GM23338 (cell line): Measurements from ENCODE around the gene TCP11. TPM values are rescaled to one million over a fixed set of nuclear protein-coding genes. Genes with fewer than 3 reads are reported as not detected.
A peak's percentile ranks its signal among the peaks of the same experiment; 100 is the strongest.

Experiments used
- ATAC-seq: fragments of 200-7000 bp; cut with Tn5 transposase; 3 replicates; pipeline ENCODE4 v1.9.1; 2020
- DNase-seq: peaks from one replicate; pipeline ENCODE4 v3.0.0-alpha.2; 2015; ENCODE audit warnings: low spot score
- H2AFZ ChIP-seq: fragments of 200-600 bp; sonication (generic); 2 replicates; pipeline ENCODE4 v1.8.0; 2016; ENCODE audit warnings: antibody characterized with exemption, mild to moderate bottlenecking, moderate library complexity
- H3F3A ChIP-seq: fragments of 200-600 bp; sonication (generic); replicated peaks from 2 replicates; pipeline ENCODE4 v1.8.0; 2017; ENCODE audit warnings: antibody characterized with exemption, mixed run types, low read depth
- H3K27ac ChIP-seq: fragments of 200-600 bp; sonication (generic); 2 replicates; pipeline ENCODE4 v1.6.1; 2016; ENCODE audit warnings: low read depth
- H3K27me3 ChIP-seq: fragments of 200-600 bp; sonication (generic); 2 replicates; pipeline ENCODE4 v1.8.0; 2016; ENCODE audit warnings: mild to moderate bottlenecking, mixed run types, moderate library complexity; ENCODE audit not compliant: insufficient read depth
- H3K36me3 ChIP-seq: fragments of 200-600 bp; sonication (generic); 2 replicates; pipeline ENCODE4 v1.8.0; 2016; ENCODE audit warnings: mild to moderate bottlenecking; ENCODE audit not compliant: insufficient read depth
- H3K4me1 ChIP-seq: fragments of 200-600 bp; sonication (generic); 2 replicates; pipeline ENCODE4 v1.8.0; 2016; ENCODE audit warnings: mild to moderate bottlenecking, moderate library complexity; ENCODE audit not compliant: insufficient read depth
- H3K4me2 ChIP-seq: fragments of 200-600 bp; sonication (generic); 2 replicates; pipeline ENCODE4 v1.7.1; 2017; ENCODE audit warnings: mixed run types
- H3K4me3 ChIP-seq: fragments of 200-600 bp; sonication (generic); 2 replicates; pipeline ENCODE4 v1.6.1; 2016; ENCODE audit warnings: mixed run types
- H3K79me2 ChIP-seq: fragments of 200-600 bp; sonication (generic); replicated peaks from 2 replicates; pipeline ENCODE4 v1.8.0; 2017; ENCODE audit warnings: mild to moderate bottlenecking; ENCODE audit not compliant: insufficient read depth
- H3K9me2 ChIP-seq: fragments of 200-600 bp; sonication (generic); 2 replicates; pipeline ENCODE4 v1.8.0; 2017; ENCODE audit not compliant: insufficient read depth
- H4K20me1 ChIP-seq: fragments of 200-600 bp; sonication (generic); replicated peaks from 2 replicates; pipeline ENCODE4 v1.8.0; 2017; ENCODE audit warnings: mild to moderate bottlenecking; ENCODE audit not compliant: insufficient read depth
- H3K27ac Mint-ChIP-seq: 2 replicates; pipeline ENCODE4 v1.8.0; 2020; ENCODE audit warnings: inconsistent platforms, mild to moderate bottlenecking, moderate library complexity, mixed read lengths
- H3K27me3 Mint-ChIP-seq: 3 replicates; pipeline ENCODE4 v1.8.0; 2022; ENCODE audit warnings: low read depth, mild to moderate bottlenecking, moderate library complexity, mixed read lengths, inconsistent platforms; ENCODE audit not compliant: insufficient read depth, poor library complexity
- H3K36me3 Mint-ChIP-seq: 3 replicates; pipeline ENCODE4 v1.8.0; 2021; ENCODE audit warnings: low read depth, mild to moderate bottlenecking, inconsistent platforms, moderate library complexity, mixed read lengths
- H3K4me1 Mint-ChIP-seq: 3 replicates; pipeline ENCODE4 v1.8.0; 2020; ENCODE audit warnings: mild to moderate bottlenecking, inconsistent platforms, mixed read lengths
- H3K4me3 Mint-ChIP-seq: 3 replicates; pipeline ENCODE4 v1.8.0; 2021; ENCODE audit warnings: moderate library complexity, mild to moderate bottlenecking, inconsistent platforms, mixed read lengths
- H3K9me3 Mint-ChIP-seq: 3 replicates; pipeline ENCODE4 v1.8.0; 2020; ENCODE audit warnings: moderate library complexity, mild to moderate bottlenecking, inconsistent platforms, mixed read lengths
- CREB1 ChIP-seq: fragments of 250-450 bp; sonication (Bioruptor Pico); IDR thresholded peaks from 2 replicates; pipeline ENCODE4 v1.5.0; 2020; ENCODE audit warnings: low read depth, mild to moderate bottlenecking, moderate library complexity
- EZH2 ChIP-seq: fragments of 200-600 bp; sonication (generic); IDR thresholded peaks from one replicate; pipeline ENCODE4 v1.8.0; 2017; ENCODE audit warnings: antibody characterized with exemption, mild to moderate bottlenecking, low read depth; ENCODE audit not compliant: unreplicated experiment
- JUNB ChIP-seq: IDR thresholded peaks from one replicate; pipeline ENCODE4 v1.6.1; 2016; ENCODE audit warnings: antibody characterized with exemption; ENCODE audit not compliant: unreplicated experiment
- NANOG ChIP-seq: IDR thresholded peaks from 2 replicates; pipeline ENCODE4 v1.6.1; 2016; ENCODE audit warnings: antibody characterized with exemption, borderline replicate concordance
- POLR2AphosphoS5 ChIP-seq: IDR thresholded peaks from 2 replicates; pipeline ENCODE4 v1.6.1; 2016; ENCODE audit warnings: antibody characterized with exemption, low read depth
- ZNF114 ChIP-seq: fragments of 250-450 bp; sonication (Bioruptor Pico); IDR thresholded peaks from 2 replicates; pipeline ENCODE4 v1.5.0; 2020; ENCODE audit warnings: mild to moderate bottlenecking, moderate library complexity
- ZNF331 ChIP-seq: fragments of 250-450 bp; sonication (Bioruptor Pico); IDR thresholded peaks from 2 replicates; pipeline ENCODE4 v1.5.0; 2020; ENCODE audit warnings: low read depth, mild to moderate bottlenecking, moderate library complexity
- polyA plus RNA-seq: library from polyadenylated mRNA; unstranded; fragments of >200 nt; fragmentation: Nextera tagmentation; extraction: Ambion mirVana; gene quantifications from 2 replicates; pipeline ENCODE4 v1.2.1, GENCODE V29; 2016
- total RNA-seq: library from RNA; depleted of rRNA; stranded (reverse); fragments of >200 nt; shearing (Covaris generic); gene quantifications from 2 replicates; pipeline ENCODE4 v1.2.3, GENCODE V29; 2014
- TF ChIP-seq, protein P1 (sequence below), 2 experiments: fragments of 200-600 bp in 1 of 2; sonication (generic) in 1 of 2; conservative IDR thresholded peaks; 2 replicates each; pipeline versions ENCODE4 v1.5.1 to v1.6.1; 2016 to 2017; ENCODE audit warnings: antibody characterized with exemption in 2 of 2, low read depth in 2 of 2, mild to moderate bottlenecking in 2 of 2, moderate library complexity in 1 of 2
- TF ChIP-seq, protein P2 (sequence below): IDR thresholded peaks from 2 replicates; pipeline ENCODE4 v1.6.1; 2016; ENCODE audit warnings: antibody characterized with exemption
- TF ChIP-seq, protein P3 (sequence below): IDR thresholded peaks from one replicate; pipeline ENCODE4 v1.6.1; 2018; ENCODE audit warnings: antibody characterized with exemption; ENCODE audit not compliant: unreplicated experiment

TCP11 gene
- total and polyA plus RNA-seq, 2 experiments from 2014 or later, result not detected

DNA sequence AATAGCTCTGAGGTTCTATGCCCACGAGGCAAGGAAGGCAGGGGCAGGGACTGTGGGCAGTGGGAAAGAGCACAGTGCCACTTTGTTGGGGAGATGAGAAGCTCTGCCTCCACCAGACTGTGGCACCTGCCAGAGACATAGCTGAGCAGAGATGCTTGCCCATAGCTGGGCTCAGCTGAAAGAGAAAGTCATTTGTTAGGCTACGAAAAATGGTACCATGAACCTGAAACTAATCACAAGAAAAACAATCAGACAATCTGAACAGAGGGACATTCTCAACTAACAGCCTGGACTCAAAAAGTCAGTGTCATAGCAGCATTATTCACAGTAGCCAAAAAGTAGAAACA, 32.9 kb upstream of the TCP11 start (continued):
- TF ChIP-seq, protein P1, sequence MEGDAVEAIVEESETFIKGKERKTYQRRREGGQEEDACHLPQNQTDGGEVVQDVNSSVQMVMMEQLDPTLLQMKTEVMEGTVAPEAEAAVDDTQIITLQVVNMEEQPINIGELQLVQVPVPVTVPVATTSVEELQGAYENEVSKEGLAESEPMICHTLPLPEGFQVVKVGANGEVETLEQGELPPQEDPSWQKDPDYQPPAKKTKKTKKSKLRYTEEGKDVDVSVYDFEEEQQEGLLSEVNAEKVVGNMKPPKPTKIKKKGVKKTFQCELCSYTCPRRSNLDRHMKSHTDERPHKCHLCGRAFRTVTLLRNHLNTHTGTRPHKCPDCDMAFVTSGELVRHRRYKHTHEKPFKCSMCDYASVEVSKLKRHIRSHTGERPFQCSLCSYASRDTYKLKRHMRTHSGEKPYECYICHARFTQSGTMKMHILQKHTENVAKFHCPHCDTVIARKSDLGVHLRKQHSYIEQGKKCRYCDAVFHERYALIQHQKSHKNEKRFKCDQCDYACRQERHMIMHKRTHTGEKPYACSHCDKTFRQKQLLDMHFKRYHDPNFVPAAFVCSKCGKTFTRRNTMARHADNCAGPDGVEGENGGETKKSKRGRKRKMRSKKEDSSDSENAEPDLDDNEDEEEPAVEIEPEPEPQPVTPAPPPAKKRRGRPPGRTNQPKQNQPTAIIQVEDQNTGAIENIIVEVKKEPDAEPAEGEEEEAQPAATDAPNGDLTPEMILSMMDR (conservative IDR thresholded peaks at IDR 0.05; ENCODE audit: low read depth in 2 of 2), result no peak

DNA sequence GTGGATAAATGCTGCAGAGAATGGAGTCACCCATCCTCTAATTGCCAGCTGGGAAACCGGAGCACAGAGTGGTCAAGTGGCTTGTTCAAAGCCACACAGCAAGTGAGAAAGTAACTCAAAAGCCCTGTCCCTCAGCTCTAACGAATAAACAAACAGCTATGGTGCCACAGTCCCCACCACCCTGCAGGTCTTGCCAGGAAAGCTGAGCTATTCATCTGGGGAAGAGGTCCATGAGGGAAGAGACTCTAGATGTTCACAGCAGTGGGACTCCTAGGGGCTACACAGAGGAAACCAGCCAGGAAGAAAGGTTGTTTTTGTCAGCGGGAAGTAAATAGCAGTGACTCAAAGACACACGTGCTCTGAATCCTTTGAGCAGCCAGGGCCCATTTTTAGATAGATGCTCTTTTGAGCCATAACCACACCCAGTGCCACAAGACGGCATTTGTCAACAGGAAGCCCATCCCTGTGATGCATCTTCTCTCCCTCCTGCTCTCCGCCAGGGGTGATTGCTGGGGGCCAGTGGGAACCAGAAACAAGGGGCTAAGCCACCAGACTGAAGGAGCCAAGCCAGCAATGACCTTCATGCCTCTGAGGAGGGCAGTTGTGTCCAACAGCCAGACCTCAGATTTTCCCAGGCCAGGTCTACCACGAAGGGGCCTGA, 32.4 kb upstream of the TCP11 start:
- Histone ChIP-seq H2AFZ (no peak overlapping the region), H3K27ac (no peak overlapping the region), H3K27me3 (no peaks in the 10 kb centered on the region), H3K4me1 (no peaks in the 10 kb centered on the region), H3F3A (no peaks in the 10 kb centered on the region), H4K20me1 (no peaks in the 10 kb centered on the region; the same call in 1 of the 2 replicates), H3K9me2 (no peaks in the 10 kb centered on the region), H3K79me2 (no peaks in the 10 kb centered on the region), H3K4me3 (no peak overlapping the region), H3K36me3 (no peaks in the 10 kb centered on the region), H3K4me2 (no peak overlapping the region)
- DNase-seq, result no peak
- peak; percentile 40; the same call in 1 of the 3 replicates for ATAC-seq
- H3K9me3 Mint-ChIP-seq, result peaks cover 4% of the 10 kb centered on the region; the same call in 2 of the 3 replicates
- peaks cover 5% of the 10 kb centered on the region; the same call in 2 of the 3 replicates for H3K4me1 Mint-ChIP-seq
- H3K27ac Mint-ChIP-seq, result no peak overlapping the region
- H3K36me3 Mint-ChIP-seq, result peaks cover 2% of the 10 kb centered on the region; the same call in 2 of the 3 replicates
- peaks cover 10% of the 10 kb centered on the region for H3K27me3 Mint-ChIP-seq
- H3K4me3 Mint-ChIP-seq, result no peak overlapping the region
- TF ChIP-seq ZNF114, result no peak
- TF ChIP-seq, protein P2, sequence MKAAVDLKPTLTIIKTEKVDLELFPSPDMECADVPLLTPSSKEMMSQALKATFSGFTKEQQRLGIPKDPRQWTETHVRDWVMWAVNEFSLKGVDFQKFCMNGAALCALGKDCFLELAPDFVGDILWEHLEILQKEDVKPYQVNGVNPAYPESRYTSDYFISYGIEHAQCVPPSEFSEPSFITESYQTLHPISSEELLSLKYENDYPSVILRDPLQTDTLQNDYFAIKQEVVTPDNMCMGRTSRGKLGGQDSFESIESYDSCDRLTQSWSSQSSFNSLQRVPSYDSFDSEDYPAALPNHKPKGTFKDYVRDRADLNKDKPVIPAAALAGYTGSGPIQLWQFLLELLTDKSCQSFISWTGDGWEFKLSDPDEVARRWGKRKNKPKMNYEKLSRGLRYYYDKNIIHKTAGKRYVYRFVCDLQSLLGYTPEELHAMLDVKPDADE, result no peak
- no peak for TF ChIP-seq ZNF331
- TF ChIP-seq, protein P3, sequence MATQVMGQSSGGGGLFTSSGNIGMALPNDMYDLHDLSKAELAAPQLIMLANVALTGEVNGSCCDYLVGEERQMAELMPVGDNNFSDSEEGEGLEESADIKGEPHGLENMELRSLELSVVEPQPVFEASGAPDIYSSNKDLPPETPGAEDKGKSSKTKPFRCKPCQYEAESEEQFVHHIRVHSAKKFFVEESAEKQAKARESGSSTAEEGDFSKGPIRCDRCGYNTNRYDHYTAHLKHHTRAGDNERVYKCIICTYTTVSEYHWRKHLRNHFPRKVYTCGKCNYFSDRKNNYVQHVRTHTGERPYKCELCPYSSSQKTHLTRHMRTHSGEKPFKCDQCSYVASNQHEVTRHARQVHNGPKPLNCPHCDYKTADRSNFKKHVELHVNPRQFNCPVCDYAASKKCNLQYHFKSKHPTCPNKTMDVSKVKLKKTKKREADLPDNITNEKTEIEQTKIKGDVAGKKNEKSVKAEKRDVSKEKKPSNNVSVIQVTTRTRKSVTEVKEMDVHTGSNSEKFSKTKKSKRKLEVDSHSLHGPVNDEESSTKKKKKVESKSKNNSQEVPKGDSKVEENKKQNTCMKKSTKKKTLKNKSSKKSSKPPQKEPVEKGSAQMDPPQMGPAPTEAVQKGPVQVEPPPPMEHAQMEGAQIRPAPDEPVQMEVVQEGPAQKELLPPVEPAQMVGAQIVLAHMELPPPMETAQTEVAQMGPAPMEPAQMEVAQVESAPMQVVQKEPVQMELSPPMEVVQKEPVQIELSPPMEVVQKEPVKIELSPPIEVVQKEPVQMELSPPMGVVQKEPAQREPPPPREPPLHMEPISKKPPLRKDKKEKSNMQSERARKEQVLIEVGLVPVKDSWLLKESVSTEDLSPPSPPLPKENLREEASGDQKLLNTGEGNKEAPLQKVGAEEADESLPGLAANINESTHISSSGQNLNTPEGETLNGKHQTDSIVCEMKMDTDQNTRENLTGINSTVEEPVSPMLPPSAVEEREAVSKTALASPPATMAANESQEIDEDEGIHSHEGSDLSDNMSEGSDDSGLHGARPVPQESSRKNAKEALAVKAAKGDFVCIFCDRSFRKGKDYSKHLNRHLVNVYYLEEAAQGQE, result no peak
- no peak for TF ChIP-seq JUNB
- TF ChIP-seq CREB1 (CRISPR knock-in tag), result no peak
- TF ChIP-seq, protein P1 (conservative IDR thresholded peaks at IDR 0.05; ENCODE audit: low read depth in 2 of 2), result no peak
- no peak for TF ChIP-seq NANOG
- TF ChIP-seq EZH2, result no peak
- no peak for TF ChIP-seq POLR2AphosphoS5
